Keratinocyte (primary cell): ENCODE measurements around the gene RHBDD3.

Experiments
- CTCF ChIP-seq, 3 experiments: IDR thresholded peaks in 1 of 3; conservative IDR thresholded peaks in 1 of 3; optimal IDR thresholded peaks in 1 of 3; 2 replicates in 2 of 3; 3 replicates in 1 of 3; pipeline versions ENCODE3 to v1.5.1; 2011; ENCODE audit warnings: low read length in 3 of 3, mild to moderate bottlenecking in 3 of 3, moderate library complexity in 2 of 3, control low read depth in 1 of 3, inconsistent platforms in 1 of 3; ENCODE audit not compliant: insufficient read depth in 2 of 3; ENCODE audit errors: extremely low read depth in 1 of 3
- EZH2 ChIP-seq: IDR thresholded peaks from one replicate; pipeline ENCODE4 v1.6.1; 2012; ENCODE audit warnings: inconsistent platforms, mild to moderate bottlenecking, low read length, moderate library complexity

DNA sequence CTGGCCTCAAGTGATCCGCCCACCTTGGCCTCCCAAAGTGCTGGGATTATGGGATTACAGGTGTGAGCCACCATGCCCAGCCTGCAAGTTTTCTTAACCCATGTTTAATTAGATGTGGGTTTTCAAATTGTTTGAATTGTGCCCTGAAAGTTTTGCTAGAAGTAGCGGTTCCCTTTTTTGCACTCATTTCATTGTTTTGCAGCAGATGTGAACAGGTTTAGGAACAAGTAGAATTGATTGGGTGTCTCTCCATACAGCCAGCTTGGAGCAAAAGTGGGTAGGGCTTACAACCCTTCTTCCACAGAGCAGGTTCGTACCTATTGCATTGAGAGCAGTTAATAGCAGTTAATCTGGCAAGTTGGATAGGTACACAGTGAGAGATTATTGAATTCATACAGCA, 16.4 kb upstream of the RHBDD3 start:
- TF ChIP-seq CTCF (optimal IDR thresholded peaks at IDR 0.05 in 1 of 3, IDR thresholded peaks at IDR 0.05 in 1 of 3, conservative IDR thresholded peaks at IDR 0.05 in 1 of 3; ENCODE audit: extremely low read depth in 1 of 3, insufficient read depth in 2 of 3, low read length in 3 of 3) (no peak), EZH2 (no peak)
